Measurements from ENCODE around the gene OR9A2. TPM values are rescaled to one million over a fixed set of nuclear protein-coding genes. Genes with fewer than 3 reads are reported as not detected.

The OR9A2 gene
- total and polyA plus RNA-seq, 4 donors = 0.82 TPM; not detected in 3

DNA sequence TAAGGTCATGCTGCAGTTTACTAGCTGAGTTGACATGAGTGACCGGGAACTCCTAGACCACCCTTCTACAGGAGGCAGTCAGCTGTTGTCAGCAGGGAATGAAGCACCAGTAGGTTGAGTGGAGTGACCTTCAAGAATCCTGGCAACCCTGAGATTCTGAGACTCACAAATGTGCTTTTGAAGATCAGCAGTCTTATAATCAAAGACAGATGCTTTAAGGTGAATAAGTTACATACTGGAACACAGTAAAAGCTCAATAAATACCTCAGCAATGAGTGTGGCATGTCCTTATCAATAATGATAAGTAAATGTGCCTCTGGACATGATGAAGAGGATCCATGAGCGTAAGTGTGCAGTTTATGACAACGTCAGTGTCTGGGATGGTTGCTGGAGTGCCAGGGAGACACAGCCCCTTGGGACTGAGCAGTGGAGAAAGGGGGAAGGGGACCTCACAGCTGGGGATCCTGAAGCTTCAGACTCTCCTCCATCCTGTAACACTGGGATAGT lies 13.3 kb upstream of the OR9A2 start:
- WGBS, 2 donors = 63 to 78% methylated on average over 3 of the region's 3 CpGs
- TF ChIP-seq, protein P1, sequence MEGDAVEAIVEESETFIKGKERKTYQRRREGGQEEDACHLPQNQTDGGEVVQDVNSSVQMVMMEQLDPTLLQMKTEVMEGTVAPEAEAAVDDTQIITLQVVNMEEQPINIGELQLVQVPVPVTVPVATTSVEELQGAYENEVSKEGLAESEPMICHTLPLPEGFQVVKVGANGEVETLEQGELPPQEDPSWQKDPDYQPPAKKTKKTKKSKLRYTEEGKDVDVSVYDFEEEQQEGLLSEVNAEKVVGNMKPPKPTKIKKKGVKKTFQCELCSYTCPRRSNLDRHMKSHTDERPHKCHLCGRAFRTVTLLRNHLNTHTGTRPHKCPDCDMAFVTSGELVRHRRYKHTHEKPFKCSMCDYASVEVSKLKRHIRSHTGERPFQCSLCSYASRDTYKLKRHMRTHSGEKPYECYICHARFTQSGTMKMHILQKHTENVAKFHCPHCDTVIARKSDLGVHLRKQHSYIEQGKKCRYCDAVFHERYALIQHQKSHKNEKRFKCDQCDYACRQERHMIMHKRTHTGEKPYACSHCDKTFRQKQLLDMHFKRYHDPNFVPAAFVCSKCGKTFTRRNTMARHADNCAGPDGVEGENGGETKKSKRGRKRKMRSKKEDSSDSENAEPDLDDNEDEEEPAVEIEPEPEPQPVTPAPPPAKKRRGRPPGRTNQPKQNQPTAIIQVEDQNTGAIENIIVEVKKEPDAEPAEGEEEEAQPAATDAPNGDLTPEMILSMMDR (IDR thresholded peaks at IDR 0.05; ENCODE audit: control extremely low read depth, extremely low read depth) = no peak
- DNase-seq (no peak), ATAC-seq (ENCODE audit: insufficient read depth, low FRiP score) (no peak)
- Histone ChIP-seq H3K27ac (ENCODE audit: low read depth in 1 of 2, low read length in 1 of 2) (no peak overlapping the region), H3K4me1 (ENCODE audit: control insufficient read depth in 5 of 5, insufficient read depth in 5 of 5, low read length in 5 of 5) (no peaks in the 10 kb centered on the region), H3K36me3 (ENCODE audit: control insufficient read depth in 4 of 4, insufficient read depth in 4 of 4, low read length in 4 of 4) (no peaks in the 10 kb centered on the region), H3K4me3 (no peak overlapping the region), H3K27me3 (ENCODE audit: control insufficient read depth in 3 of 3, insufficient read depth in 3 of 3, low read length in 2 of 3) (peaks cover 0 to 28% (median 0%) of the 10 kb centered on the region in 3 donors), H3K9me3 (ENCODE audit: control insufficient read depth in 4 of 4, insufficient read depth in 3 of 4, low read length in 3 of 4) (no peaks in the 10 kb centered on the region), H3K9ac (ENCODE audit: insufficient read depth in 1 of 2, low read length in 2 of 2) (no peak overlapping the region)

DNA sequence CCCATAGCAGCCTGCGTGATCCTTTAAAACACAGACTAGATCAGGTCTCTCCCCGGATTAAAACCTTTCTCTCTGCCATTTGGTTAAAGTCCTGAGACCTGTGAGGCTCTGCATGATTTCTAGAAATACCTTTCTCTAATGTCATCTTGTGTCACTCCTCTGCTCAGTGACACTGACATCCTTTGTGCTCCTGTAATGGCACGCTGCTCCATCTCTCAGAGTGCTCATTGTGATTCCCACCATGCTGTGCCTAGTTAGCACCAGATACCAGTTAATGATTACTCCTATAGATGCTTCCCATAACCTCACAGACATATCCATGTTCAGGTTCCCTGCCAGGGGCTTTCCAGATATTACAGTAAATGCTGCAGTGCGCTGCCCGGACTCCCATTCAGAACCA lies 11.7 kb upstream of the OR9A2 start:
- Histone ChIP-seq H3K4me1 (ENCODE audit: control insufficient read depth in 5 of 5, insufficient read depth in 5 of 5, low read length in 5 of 5) (no peaks in the 10 kb centered on the region), H3K36me3 (ENCODE audit: control insufficient read depth in 4 of 4, insufficient read depth in 4 of 4, low read length in 4 of 4) (no peaks in the 10 kb centered on the region), H3K27me3 (ENCODE audit: control insufficient read depth in 3 of 3, insufficient read depth in 3 of 3, low read length in 2 of 3) (peaks cover 0 to 28% (median 0%) of the 10 kb centered on the region in 3 donors), H3K27ac (ENCODE audit: low read depth in 1 of 2, low read length in 1 of 2) (no peak overlapping the region), H3K9ac (ENCODE audit: insufficient read depth in 1 of 2, low read length in 2 of 2) (no peak overlapping the region), H3K4me3 (no peak overlapping the region), H3K9me3 (ENCODE audit: control insufficient read depth in 4 of 4, insufficient read depth in 3 of 4, low read length in 3 of 4) (no peaks in the 10 kb centered on the region)
- ATAC-seq (ENCODE audit: insufficient read depth, low FRiP score) = no peak
- DNase-seq = no peak
- 84 to 93% methylated on average over 5 of the region's 5 CpGs for WGBS, 2 donors
- TF ChIP-seq, protein P1 (IDR thresholded peaks at IDR 0.05; ENCODE audit: control extremely low read depth, extremely low read depth) = no peak

DNA sequence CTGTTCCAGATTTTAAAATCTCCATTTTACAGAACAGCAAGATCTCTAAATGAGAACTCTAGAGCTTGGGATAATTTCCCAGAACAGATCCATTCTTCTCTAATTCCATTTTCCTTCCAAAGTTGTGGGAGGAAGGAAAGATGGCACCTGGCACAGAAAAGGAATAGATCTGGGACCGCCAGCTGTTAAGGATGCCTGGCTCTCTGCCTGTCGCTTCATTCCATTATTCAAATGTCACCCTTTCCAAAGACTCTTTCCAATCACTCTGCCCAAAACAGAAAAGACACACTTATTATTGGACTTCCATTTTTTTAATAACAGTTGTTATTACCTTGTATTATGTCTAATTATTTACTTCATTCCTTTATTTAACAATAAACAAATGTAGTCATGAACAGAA lies 751 bp upstream of the OR9A2 start:
- Histone ChIP-seq H3K9ac (ENCODE audit: insufficient read depth in 1 of 2, low read length in 2 of 2) (no peak overlapping the region), H3K36me3 (ENCODE audit: control insufficient read depth in 4 of 4, insufficient read depth in 4 of 4, low read length in 4 of 4) (no peaks in the 10 kb centered on the region), H3K27me3 (ENCODE audit: control insufficient read depth in 3 of 3, insufficient read depth in 3 of 3, low read length in 2 of 3) (peaks cover 0 to 3% (median 0%) of the 10 kb centered on the region in 3 donors), H3K4me3 (no peak overlapping the region), H3K4me1 (ENCODE audit: control insufficient read depth in 5 of 5, insufficient read depth in 5 of 5, low read length in 5 of 5) (no peaks in the 10 kb centered on the region), H3K27ac (ENCODE audit: low read depth in 1 of 2, low read length in 1 of 2) (no peak overlapping the region), H3K9me3 (ENCODE audit: control insufficient read depth in 4 of 4, insufficient read depth in 3 of 4, low read length in 3 of 4) (peaks cover 0 to 2% (median 0%) of the 10 kb centered on the region in 4 donors)
- TF ChIP-seq, protein P1 (IDR thresholded peaks at IDR 0.05; ENCODE audit: control extremely low read depth, extremely low read depth) = no peak
- DNase-seq (no peak), ATAC-seq (ENCODE audit: insufficient read depth, low FRiP score) (no peak)
- 86 to 95% methylated on average over 2 of the region's 2 CpGs for WGBS, 2 donors

DNA sequence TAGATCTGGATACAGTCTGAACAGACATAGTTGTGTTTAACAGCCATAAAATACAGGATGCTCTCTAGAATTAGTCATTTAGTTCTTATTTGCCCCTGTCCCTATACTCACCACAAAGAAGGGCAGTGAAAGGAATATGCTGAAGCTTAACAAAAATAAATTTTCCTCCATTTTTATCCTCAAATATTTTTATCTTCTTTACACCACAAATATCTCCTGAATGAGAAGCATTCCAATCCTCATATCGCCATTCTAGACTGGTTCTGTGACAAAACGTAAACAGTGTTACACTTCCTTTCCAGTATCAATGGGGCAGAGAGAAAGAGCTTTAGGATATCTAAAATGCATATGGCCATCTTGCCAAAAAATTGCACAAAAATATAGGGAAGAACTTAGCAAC lies 1.6 kb downstream of the OR9A2 start:
- Histone ChIP-seq H3K9me3 (ENCODE audit: control insufficient read depth in 4 of 4, insufficient read depth in 3 of 4, low read length in 3 of 4) (no peaks in the 10 kb centered on the region), H3K36me3 (ENCODE audit: control insufficient read depth in 4 of 4, insufficient read depth in 4 of 4, low read length in 4 of 4) (no peaks in the 10 kb centered on the region), H3K4me1 (ENCODE audit: control insufficient read depth in 5 of 5, insufficient read depth in 5 of 5, low read length in 5 of 5) (no peaks in the 10 kb centered on the region), H3K27me3 (ENCODE audit: control insufficient read depth in 3 of 3, insufficient read depth in 3 of 3, low read length in 2 of 3) (peaks cover 0 to 3% (median 0%) of the 10 kb centered on the region in 3 donors), H3K27ac (ENCODE audit: low read depth in 1 of 2, low read length in 1 of 2) (no peak overlapping the region), H3K9ac (ENCODE audit: insufficient read depth in 1 of 2, low read length in 2 of 2) (no peak overlapping the region), H3K4me3 (no peak overlapping the region)
- TF ChIP-seq, protein P1 (IDR thresholded peaks at IDR 0.05; ENCODE audit: control extremely low read depth, extremely low read depth) = no peak
- WGBS, 2 donors = 67 to 74% methylated on average over 2 of the region's 2 CpGs
- DNase-seq (no peak), ATAC-seq (ENCODE audit: insufficient read depth, low FRiP score) (no peak)
